HepG2 (cell line): ENCODE data around the gene UMOD. TPM values are rescaled to one million over a fixed set of nuclear protein-coding genes. Genes with fewer than 3 reads are reported as not detected.

Experiments used
- ATAC-seq: fragments of 200-7000 bp; cut with Tn5 transposase; 3 replicates; pipeline ENCODE4 v1.9.1; 2020; ENCODE audit warnings: mild to moderate bottlenecking, moderate library complexity
- BruUV-seq: library from RNA; stranded (reverse); fragments of 400-500 nt; replicated peaks from 2 replicates; lab custom pipeline; 2021; lab: Mats Ljungman, UMichigan
- CTCF ChIA-PET: fragments of 300-600 bp; formaldehyde crosslinking; extraction: SDS; loops from one replicate; lab custom pipeline; 2021; ENCODE audit warnings: low total read pairs, inconsistent platforms, low intra/inter-chr PET ratio; lab: Yijun Ruan, JAX
- POLR2A ChIA-PET: fragments of 350-600 bp; sonication (Branson Sonifier 250); formaldehyde crosslinking; loops from one replicate; lab custom pipeline; 2020; ENCODE audit warnings: antibody characterized with exemption, inconsistent platforms; lab: Yijun Ruan, JAX
- DNase-seq: peaks from one replicate; pipeline ENCODE4 v3.0.0-alpha.2; 2015; ENCODE audit warnings: low spot score
- FAIRE-seq: peaks from 3 replicates; lab custom pipeline; 2011; peaks lifted over from hg19 to GRCh38; lab: Jason Lieb, UNC
- H2AFZ ChIP-seq: one replicate; pipeline ENCODE4 v1.6.1; 2011; ENCODE audit warnings: low read length, inconsistent platforms
- H3K27ac ChIP-seq: fragments of 300-600 bp; 3 replicates; pipeline ENCODE4 v1.8.0; 2011; ENCODE audit warnings: mixed run types, mild to moderate bottlenecking, mixed read lengths, low read length, inconsistent platforms; ENCODE audit not compliant: insufficient read depth; ENCODE audit errors: extremely low read length
- H3K27me3 ChIP-seq, 2 experiments: fragments of 200-600 bp in 1 of 2; 2 replicates in 1 of 2; 3 replicates in 1 of 2; pipeline versions ENCODE4 v1.6.0 to v1.8.0; 2011; ENCODE audit warnings: low read length in 2 of 2, mild to moderate bottlenecking in 2 of 2, moderate library complexity in 2 of 2, inconsistent platforms in 1 of 2; ENCODE audit not compliant: insufficient read depth in 2 of 2, control insufficient read depth in 1 of 2
- H3K36me3 ChIP-seq, 2 experiments: fragments of 200-600 bp in 1 of 2; replicated peaks in 1 of 2; 2 replicates in 1 of 2; 3 replicates in 1 of 2; pipeline versions ENCODE4 v1.5.1 to v1.8.0; 2011; ENCODE audit warnings: low read length in 2 of 2, inconsistent platforms in 1 of 2; ENCODE audit not compliant: insufficient read depth in 2 of 2, control insufficient read depth in 1 of 2
- H3K4me1 ChIP-seq: 2 replicates; pipeline ENCODE4 v1.5.1; 2012; ENCODE audit warnings: low read length, inconsistent platforms; ENCODE audit not compliant: insufficient read depth
- H3K4me2 ChIP-seq: 2 replicates; pipeline ENCODE4 v1.6.0; 2011; ENCODE audit warnings: low read depth, low read length, inconsistent platforms
- H3K4me3 ChIP-seq, 3 experiments: fragments of 200-600 bp in 1 of 3; sonication (generic), shearing (Covaris generic) in 1 of 3; replicated peaks in 1 of 3; 2 replicates each; pipeline ENCODE4 v1.5.1; 2011 to 2016; ENCODE audit warnings: low read length in 3 of 3, inconsistent platforms in 2 of 3, low read depth in 2 of 3, mild to moderate bottlenecking in 2 of 3, control low read depth in 1 of 3, mixed read lengths in 1 of 3; ENCODE audit not compliant: insufficient read depth in 1 of 3
- H3K79me2 ChIP-seq: one replicate; pipeline ENCODE4 v1.6.1; 2011; ENCODE audit warnings: low read length, inconsistent platforms; ENCODE audit not compliant: insufficient read depth
- H3K9ac ChIP-seq: 2 replicates; pipeline ENCODE4 v1.6.0; 2011; ENCODE audit warnings: mild to moderate bottlenecking, low read depth, low read length, inconsistent platforms; ENCODE audit not compliant: insufficient read depth
- H3K9me3 ChIP-seq: 2 replicates; pipeline ENCODE4 v1.5.1; 2012; ENCODE audit warnings: mild to moderate bottlenecking, low read length
- H4K20me1 ChIP-seq: 2 replicates; pipeline ENCODE4 v1.6.0; 2011; ENCODE audit warnings: inconsistent platforms, mild to moderate bottlenecking, low read length, moderate library complexity; ENCODE audit not compliant: insufficient read depth
- ATRX ChIP-seq: sonication (generic); formaldehyde crosslinking; IDR thresholded peaks from 2 replicates; pipeline ENCODE4 v1.4.0; 2020; ENCODE audit warnings: missing genetic modification reagents, borderline replicate concordance
- HMGA1 ChIP-seq: sonication (generic); formaldehyde crosslinking; conservative IDR thresholded peaks from 2 replicates; pipeline ENCODE4 v1.4.0; 2020; ENCODE audit warnings: missing genetic modification reagents
- HOXA7 ChIP-seq: sonication (generic); formaldehyde crosslinking; IDR thresholded peaks from 2 replicates; pipeline ENCODE4 v1.8.1; 2022; ENCODE audit warnings: mild to moderate bottlenecking, missing genetic modification reagents, moderate library complexity
- KLF11 ChIP-seq: IDR thresholded peaks from 2 replicates; pipeline ENCODE4 v1.6.1; 2016; ENCODE audit warnings: missing compliant biosample characterization
- NFKB2 ChIP-seq: sonication (generic); formaldehyde crosslinking; IDR thresholded peaks from 2 replicates; pipeline ENCODE4 v1.4.0; 2020; ENCODE audit warnings: missing genetic modification reagents, borderline replicate concordance
- PHF8 ChIP-seq: sonication (generic); formaldehyde crosslinking; IDR thresholded peaks from 2 replicates; pipeline ENCODE4 v1.5.0; 2020; ENCODE audit warnings: missing genetic modification reagents
- PLRG1 ChIP-seq: fragments of 450-650 bp; conservative IDR thresholded peaks from 2 replicates; pipeline ENCODE4 v1.6.1; 2016
- POGZ ChIP-seq: sonication (generic); formaldehyde crosslinking; IDR thresholded peaks from 2 replicates; pipeline ENCODE4 v1.4.0; 2020; ENCODE audit warnings: mild to moderate bottlenecking, missing genetic modification reagents
- ZNF234 ChIP-seq: sonication (generic); formaldehyde crosslinking; conservative IDR thresholded peaks from 2 replicates; pipeline ENCODE4 v1.5.1; 2020; ENCODE audit warnings: mild to moderate bottlenecking, missing genetic modification reagents
- ZNF343 ChIP-seq: sonication (generic); formaldehyde crosslinking; IDR thresholded peaks from 2 replicates; pipeline ENCODE4 v1.4.0; 2020; ENCODE audit warnings: mild to moderate bottlenecking, missing genetic modification reagents
- ZNF451 ChIP-seq: sonication (generic); formaldehyde crosslinking; IDR thresholded peaks from 2 replicates; pipeline ENCODE4 v1.5.0; 2020; ENCODE audit warnings: mild to moderate bottlenecking, missing genetic modification reagents
- ZNF678 ChIP-seq: sonication (generic); formaldehyde crosslinking; IDR thresholded peaks from 2 replicates; pipeline ENCODE4 v1.4.0; 2020; ENCODE audit warnings: mild to moderate bottlenecking, missing genetic modification reagents
- ZNF746 ChIP-seq: sonication (generic); formaldehyde crosslinking; IDR thresholded peaks from 2 replicates; pipeline ENCODE4 v1.8.0; 2022; ENCODE audit warnings: mild to moderate bottlenecking, missing genetic modification reagents
- ZNF766 ChIP-seq: sonication (generic); formaldehyde crosslinking; IDR thresholded peaks from 2 replicates; pipeline ENCODE4 v1.5.0; 2020; ENCODE audit warnings: missing genetic modification reagents, borderline replicate concordance
- ZSCAN22 ChIP-seq: sonication (generic); formaldehyde crosslinking; IDR thresholded peaks from 2 replicates; pipeline ENCODE4 v1.4.0; 2020; ENCODE audit warnings: mild to moderate bottlenecking, missing genetic modification reagents
- ZSCAN31 ChIP-seq: sonication (generic); formaldehyde crosslinking; IDR thresholded peaks from 2 replicates; pipeline ENCODE4 v1.5.0; 2020; ENCODE audit warnings: low read depth, mild to moderate bottlenecking, missing genetic modification reagents
- WGBS: methylation state at CpG from one replicate; pipeline ENCODE4 v1.1.6; 2017; ENCODE audit warnings: low lambda C conversion rate; 5-methylcytosine and 5-hydroxymethylcytosine counted together
- in situ Hi-C: cut with HindIII; loops from 2 replicates; pipeline ENCODE4 v1.10.0; 2017; ENCODE audit warnings: low pct_unique_long_range_greater_than_20kb; ENCODE audit not compliant: extremely low pct_ligation_motif_present
- intact Hi-C: fragments of 100-400 bp; cut with micrococcal nuclease; formaldehyde crosslinking; loops from one replicate; pipeline ENCODE4 v1.10.0; 2022; ENCODE audit not compliant: unreplicated experiment
- polyA plus RNA-seq, 8 experiments: library from polyadenylated mRNA; depleted of rRNA in 3 of 8; stranded (reverse) in 7 of 8; unstranded in 1 of 8; fragments of >200 nt; fragmentation: Illumina TruSeq in 4 of 8; extraction: Trizol in 4 of 8; gene quantifications; 2 replicates each; pipeline versions ENCODE4 v1.2.1 to v1.2.3, GENCODE V29; 2011 to 2016; ENCODE audit warnings: low read depth in 4 of 8, missing spikeins in 1 of 8, mixed read lengths in 1 of 8; ENCODE audit not compliant: insufficient read depth in 1 of 8
- total RNA-seq, 5 experiments: library from RNA; depleted of rRNA; stranded (reverse); fragments of >200 nt; fragmentation: Illumina TruSeq; extraction: Trizol; gene quantifications; 2 replicates each; pipeline ENCODE4 v1.2.3, GENCODE V29; 2016; ENCODE audit warnings: low read depth in 1 of 5
- TF ChIP-seq, protein P1 (sequence below): sonication (generic); formaldehyde crosslinking; IDR thresholded peaks from 2 replicates; pipeline ENCODE4 v1.5.1; 2020; ENCODE audit warnings: missing genetic modification reagents, mild to moderate bottlenecking, borderline replicate concordance
- TF ChIP-seq, protein P2 (sequence below): sonication (generic); formaldehyde crosslinking; IDR thresholded peaks from 2 replicates; pipeline ENCODE4 v1.4.0; 2020; ENCODE audit warnings: mild to moderate bottlenecking, missing genetic modification reagents

UMOD gene
- total and polyA plus RNA-seq, 2 of the 13 experiments (the other 11 are each of a cell fraction or from before 2014, with no cell fraction given) = not detected

GRCh38 chr16:20309786-20310185 lies 42.7 kb downstream of the UMOD start:
- Histone ChIP-seq H3K9ac (no peak overlapping the region), H3K27ac (no peak overlapping the region), H4K20me1 (no peaks in the 10 kb centered on the region), H3K9me3 (no peaks in the 10 kb centered on the region), H3K36me3 (no peaks in the 10 kb centered on the region), H3K4me2 (no peak overlapping the region), H3K4me1 (no peaks in the 10 kb centered on the region), H2AFZ (no peak overlapping the region), H3K27me3 (no peaks in the 10 kb centered on the region), H3K79me2 (no peaks in the 10 kb centered on the region), H3K4me3 (no peak overlapping the region)
- in situ Hi-C loops (loop anchor here (25.0 kb wide), 1 partner anchor 722 kb away; no protein-coding TSS in a partner anchor), intact Hi-C loops (loop anchor here (10.0 kb wide), 1 partner anchor 705 kb away; no protein-coding TSS in a partner anchor)
- POLR2A ChIA-PET = no interaction called here
- no peak for TF ChIP-seq HMGA1
- TF ChIP-seq, protein P1, sequence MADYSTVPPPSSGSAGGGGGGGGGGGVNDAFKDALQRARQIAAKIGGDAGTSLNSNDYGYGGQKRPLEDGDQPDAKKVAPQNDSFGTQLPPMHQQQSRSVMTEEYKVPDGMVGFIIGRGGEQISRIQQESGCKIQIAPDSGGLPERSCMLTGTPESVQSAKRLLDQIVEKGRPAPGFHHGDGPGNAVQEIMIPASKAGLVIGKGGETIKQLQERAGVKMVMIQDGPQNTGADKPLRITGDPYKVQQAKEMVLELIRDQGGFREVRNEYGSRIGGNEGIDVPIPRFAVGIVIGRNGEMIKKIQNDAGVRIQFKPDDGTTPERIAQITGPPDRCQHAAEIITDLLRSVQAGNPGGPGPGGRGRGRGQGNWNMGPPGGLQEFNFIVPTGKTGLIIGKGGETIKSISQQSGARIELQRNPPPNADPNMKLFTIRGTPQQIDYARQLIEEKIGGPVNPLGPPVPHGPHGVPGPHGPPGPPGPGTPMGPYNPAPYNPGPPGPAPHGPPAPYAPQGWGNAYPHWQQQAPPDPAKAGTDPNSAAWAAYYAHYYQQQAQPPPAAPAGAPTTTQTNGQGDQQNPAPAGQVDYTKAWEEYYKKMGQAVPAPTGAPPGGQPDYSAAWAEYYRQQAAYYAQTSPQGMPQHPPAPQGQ (CRISPR knock-in tag) = no peak
- TF ChIP-seq ZNF678 = no peak
- TF ChIP-seq ZNF343 (CRISPR knock-in tag) = no peak
- no peak for TF ChIP-seq ZNF451 (CRISPR knock-in tag)
- no peak for TF ChIP-seq KLF11 (CRISPR knock-in tag)
- TF ChIP-seq HOXA7 (CRISPR knock-in tag) = no peak
- TF ChIP-seq, protein P2, sequence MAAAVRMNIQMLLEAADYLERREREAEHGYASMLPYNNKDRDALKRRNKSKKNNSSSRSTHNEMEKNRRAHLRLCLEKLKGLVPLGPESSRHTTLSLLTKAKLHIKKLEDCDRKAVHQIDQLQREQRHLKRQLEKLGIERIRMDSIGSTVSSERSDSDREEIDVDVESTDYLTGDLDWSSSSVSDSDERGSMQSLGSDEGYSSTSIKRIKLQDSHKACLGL (CRISPR knock-in tag) = no peak
- no peak for TF ChIP-seq POGZ (CRISPR knock-in tag)
- no peak for TF ChIP-seq ZNF766
- no peak for TF ChIP-seq ZSCAN22 (CRISPR knock-in tag)
- no peak for TF ChIP-seq ZNF234 (CRISPR knock-in tag)
- no peak for TF ChIP-seq ZNF746
- no peak for TF ChIP-seq ZSCAN31
- no peak for TF ChIP-seq NFKB2 (CRISPR knock-in tag)
- TF ChIP-seq PLRG1 = no peak
- TF ChIP-seq PHF8 (CRISPR knock-in tag) = no peak
- TF ChIP-seq ATRX (CRISPR knock-in tag) = no peak
- FAIRE-seq (no peak), DNase-seq (no peak), ATAC-seq (no peak)
- no TSS peak for BruUV-seq
- WGBS = 28% methylated on average over 6 of the region's 6 CpGs
- CTCF ChIA-PET = no interaction called here
